Activated CD4-positive, alpha-beta T cell treated with anti-CD3 and anti-CD28 coated beads, Interleukin-10, Interleukin-2, amounts not matched to agents 100 ng/mL and 50 ng/mL, durations not matched to agents 16 hours and 8 hours (primary cell): Measurements from ENCODE around the gene KIAA0513.
A peak's percentile ranks its signal among the peaks of the same experiment; 100 is the strongest.

Source experiments
- DNase-seq: peaks from one replicate; pipeline ENCODE4 v3.0.0-alpha.2; 2020

The KIAA0513 gene

GRCh38 chr16:85077039-85077438, 49.4 kb downstream of the KIAA0513 start:
- DNase-seq = no peak

- DNase-seq = no peak
These were observed 50.1 kb downstream of the KIAA0513 start for GRCh38 chr16:85077576-85078125.

- no peak for DNase-seq
These were observed 50.6 kb downstream of the KIAA0513 start for GRCh38 chr16:85078226-85078625.

GRCh38 chr16:85078952-85079351, 51.4 kb downstream of the KIAA0513 start:
- no peak for DNase-seq

- no peak for DNase-seq
These were observed 52.4 kb downstream of the KIAA0513 start for GRCh38 chr16:85079785-85080570.

GRCh38 chr16:85081038-85081437, 53.4 kb downstream of the KIAA0513 start:
- no peak for DNase-seq

GRCh38 chr16:85081765-85082164, 54.2 kb downstream of the KIAA0513 start:
- no peak for DNase-seq

- no peak for DNase-seq
These were observed 54.8 kb downstream of the KIAA0513 start for GRCh38 chr16:85082173-85083050.

GRCh38 chr16:85083051-85083639, 55.5 kb downstream of the KIAA0513 start:
- no peak for DNase-seq

GRCh38 chr16:85084841-85085510, 57.4 kb downstream of the KIAA0513 start:
- no peak for DNase-seq

GRCh38 chr16:85085721-85086120, 58.1 kb downstream of the KIAA0513 start:
- no peak for DNase-seq

GRCh38 chr16:85086347-85087291, 59.0 kb downstream of the KIAA0513 start:
- DNase-seq = peak; percentile 76

GRCh38 chr16:85087899-85088569, 60.4 kb downstream of the KIAA0513 start:
- DNase-seq = no peak

GRCh38 chr16:85088570-85089199, 61.1 kb downstream of the KIAA0513 start:
- DNase-seq = no peak

- DNase-seq = no peak
These were observed 61.9 kb downstream of the KIAA0513 start for GRCh38 chr16:85089525-85089924.

GRCh38 chr16:85090181-85090580, 62.6 kb downstream of the KIAA0513 start:
- no peak for DNase-seq

GRCh38 chr16:85090873-85091521, 63.4 kb downstream of the KIAA0513 start:
- no peak for DNase-seq

- DNase-seq = no peak
These were observed 63.9 kb downstream of the KIAA0513 start for GRCh38 chr16:85091522-85091910.

- DNase-seq = no peak
These were observed 64.7 kb downstream of the KIAA0513 start for GRCh38 chr16:85092309-85092708.

GRCh38 chr16:85092851-85093250, 65.3 kb downstream of the KIAA0513 start:
- no peak for DNase-seq
